ENCODE data around the gene NINJ2.

Gene NINJ2

DNA sequence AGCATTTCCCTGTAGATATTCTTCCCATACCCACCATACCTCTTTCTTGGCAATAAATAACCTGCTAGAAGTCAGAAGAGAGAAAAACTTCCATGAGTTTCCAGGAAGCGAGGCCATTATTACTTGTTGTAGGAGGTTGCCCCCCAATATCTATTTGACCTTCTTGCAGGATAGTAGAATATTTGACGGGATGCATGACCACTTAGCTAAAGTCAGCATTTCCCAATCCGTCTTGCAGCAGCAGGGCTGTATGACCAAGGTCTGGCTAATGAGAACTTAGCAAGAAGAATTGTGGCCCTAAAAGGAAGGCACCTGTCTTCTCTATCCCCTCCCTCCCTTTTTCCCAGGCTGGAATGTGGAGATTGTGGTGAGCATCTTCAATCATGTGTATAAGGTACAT, 51.5 kb downstream of the NINJ2 start:
- DNase-seq, result no peak

DNA sequence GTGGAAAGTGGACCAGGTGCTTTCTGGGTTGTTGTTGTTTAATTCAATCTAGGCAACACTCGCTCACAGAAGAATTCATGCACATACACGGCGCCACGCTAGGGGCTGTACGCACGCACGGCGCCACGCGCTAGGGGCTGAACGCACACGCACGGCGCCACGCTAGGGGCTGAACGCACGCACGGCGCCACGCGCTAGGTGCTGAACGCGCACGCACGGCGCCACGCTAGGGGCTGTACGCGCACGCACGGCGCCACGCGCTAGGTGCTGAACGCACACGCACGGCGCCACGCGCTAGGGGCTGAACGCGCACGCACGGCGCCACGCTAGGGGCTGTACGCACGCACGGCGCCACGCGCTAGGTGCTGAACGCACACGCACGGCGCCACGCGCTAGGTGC, 54.3 kb downstream of the NINJ2 start:
- no peak for DNase-seq

DNA sequence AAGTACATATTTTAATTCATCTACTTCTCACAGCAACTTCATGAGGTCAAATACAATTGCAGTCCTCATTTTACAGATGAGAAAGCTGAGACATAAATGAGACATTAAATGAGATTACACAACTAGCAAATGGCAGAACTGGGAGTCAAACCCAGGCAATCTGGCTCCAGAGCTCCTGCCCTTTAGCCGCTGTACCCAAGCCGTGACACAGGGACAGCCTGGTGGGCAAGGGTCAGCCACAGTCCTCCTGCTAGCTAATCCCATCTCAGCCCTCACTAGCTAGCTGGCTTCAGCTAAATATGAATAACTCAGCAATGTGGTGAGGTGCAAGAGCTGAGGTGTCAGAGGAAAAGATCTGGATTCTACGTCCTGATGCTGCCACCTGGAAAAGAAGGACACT, 54.8 kb downstream of the NINJ2 start:
- no peak for DNase-seq

DNA sequence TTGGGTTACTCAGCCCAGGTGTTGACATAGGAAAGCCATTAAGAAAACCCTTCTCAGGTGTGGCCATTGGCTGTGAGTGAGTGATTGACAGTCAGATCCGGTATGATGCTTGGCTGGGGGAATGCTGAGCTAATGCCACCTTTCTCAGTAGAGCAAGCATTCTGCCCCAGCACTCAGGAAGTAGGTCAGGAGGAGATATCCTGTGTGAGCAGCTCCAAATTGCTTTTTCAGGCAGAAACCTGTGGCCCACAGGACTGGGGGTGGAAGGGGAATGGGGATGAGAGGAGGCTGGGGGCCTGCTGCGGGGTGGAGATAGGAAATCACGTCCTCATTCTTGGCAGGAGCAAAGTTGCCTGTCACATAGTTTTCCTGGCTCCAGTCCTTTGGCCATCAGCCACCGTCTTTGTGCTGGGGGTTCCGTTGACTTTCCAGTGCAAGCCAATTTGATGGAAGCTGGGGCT, 55.7 kb downstream of the NINJ2 start:
- DNase-seq, result no peak

DNA sequence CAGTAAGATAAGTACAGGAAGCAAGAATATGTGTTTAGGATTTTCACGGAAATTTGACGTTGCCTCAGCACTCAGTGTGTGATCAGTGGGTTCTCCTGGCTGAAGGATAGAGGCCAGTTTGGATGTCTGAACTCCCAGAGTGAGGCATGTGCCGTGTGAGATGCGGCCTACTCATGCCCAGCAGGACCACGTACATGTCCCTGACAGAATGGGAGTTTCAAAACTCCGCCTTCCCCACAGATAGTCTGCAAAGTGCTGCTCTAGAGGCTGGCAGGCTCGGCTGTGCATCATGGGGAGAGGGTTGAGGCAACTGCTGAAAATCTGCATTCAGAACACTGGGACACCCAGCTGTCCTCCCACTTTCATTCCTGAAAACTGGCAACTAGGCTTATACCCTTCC, 58.3 kb downstream of the NINJ2 start:
- no peak for DNase-seq

DNA sequence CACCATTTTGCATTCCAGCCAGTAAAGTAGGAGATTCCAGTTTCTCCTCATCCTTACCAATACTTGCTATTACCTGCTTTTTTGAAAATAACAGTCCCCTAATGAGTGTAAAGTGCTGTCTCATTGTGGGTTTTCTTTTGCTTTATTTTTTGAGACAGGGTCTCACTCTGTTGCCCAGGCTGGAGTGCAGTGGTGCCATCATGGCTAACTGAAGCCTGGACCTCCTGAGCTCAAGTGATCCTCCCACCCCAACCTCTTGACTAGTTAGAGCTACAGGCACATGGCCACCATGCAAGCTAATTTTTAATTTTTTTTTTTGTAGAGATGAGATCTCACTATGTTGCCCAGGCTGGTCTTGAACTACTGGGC, 60.6 kb downstream of the NINJ2 start:
- DNase-seq, result no peak

DNA sequence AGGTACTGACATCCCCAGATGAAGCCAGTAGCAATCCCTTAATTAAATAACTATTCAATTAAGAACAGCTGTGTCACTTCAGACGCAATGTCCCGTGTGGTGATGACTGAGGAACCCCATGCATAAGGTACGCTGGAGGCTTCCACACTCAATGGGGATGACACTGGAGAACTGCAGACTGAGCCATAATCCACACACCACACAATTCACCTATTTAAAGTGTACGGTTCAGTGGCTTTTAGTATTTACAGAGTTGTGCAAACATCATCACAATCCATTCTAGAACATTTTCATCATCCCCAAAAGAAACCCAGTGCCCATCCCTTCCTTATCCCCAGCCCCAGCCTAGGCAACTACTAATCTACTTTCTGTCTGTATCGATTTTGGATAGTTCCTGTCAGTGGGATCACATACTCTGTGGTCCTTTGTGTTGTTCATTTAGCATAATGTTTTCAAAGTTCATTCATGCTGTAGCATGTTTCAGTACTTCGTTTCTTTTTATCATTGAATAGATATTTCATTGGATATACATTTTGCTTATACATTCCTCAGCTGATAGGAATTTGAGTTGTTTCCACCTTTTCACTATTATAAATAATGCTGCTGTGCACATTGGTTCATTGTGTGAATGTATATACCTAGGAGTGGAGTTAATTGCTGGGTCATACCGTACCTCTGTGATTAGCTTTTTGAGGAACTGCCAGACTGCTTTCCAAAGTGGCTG, 61.1 kb downstream of the NINJ2 start:
- no peak for DNase-seq

DNA sequence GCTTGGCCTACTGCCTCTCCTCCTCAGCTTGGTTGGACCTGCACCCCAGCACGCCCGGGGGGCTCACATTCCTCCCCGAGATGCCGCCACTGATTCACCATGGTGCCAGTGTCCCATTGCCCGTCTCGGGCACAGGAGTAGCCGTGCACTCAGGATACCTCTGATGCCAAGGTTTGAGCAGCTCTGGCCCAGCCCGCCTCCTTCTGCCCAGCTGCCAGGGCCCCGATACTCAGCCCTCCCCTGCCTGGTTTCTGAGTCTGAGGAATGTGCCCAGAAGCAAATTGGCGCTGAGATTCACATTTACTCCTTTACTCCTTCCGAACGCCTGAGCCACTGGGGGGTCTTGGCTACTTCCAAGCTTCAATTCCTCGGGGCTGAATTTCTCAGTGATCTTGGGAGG, 63.5 kb downstream of the NINJ2 start:
- no peak for DNase-seq

DNA sequence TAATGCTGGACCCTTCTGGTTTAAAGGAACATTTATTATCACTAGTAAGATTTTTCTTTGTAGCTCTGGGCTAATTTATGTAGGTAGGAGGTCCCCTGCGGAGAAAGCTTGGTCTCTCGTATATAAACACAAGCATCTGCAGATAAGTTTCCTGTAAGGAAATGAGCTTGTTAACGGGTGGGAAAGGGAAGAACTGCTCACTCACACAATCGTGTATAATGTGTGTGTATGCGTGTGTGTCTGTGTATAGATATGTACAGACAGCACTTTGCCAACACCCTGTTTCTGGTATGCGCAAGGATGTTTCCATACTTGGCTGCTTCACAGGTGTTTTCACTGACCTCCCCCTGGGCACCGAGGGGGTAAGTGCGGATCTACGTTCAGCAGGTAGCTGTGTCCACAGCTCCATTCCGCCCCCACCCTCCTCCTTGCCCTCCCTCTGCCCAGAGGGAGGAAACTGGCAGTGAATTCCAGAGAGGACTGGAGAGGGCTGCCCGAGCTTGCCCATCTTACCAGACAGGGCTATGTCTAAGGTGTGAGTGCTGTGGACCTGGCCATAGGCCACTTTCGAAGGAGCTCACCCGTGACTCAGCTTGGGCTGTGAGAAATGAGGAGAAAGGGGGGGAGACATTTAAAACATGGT, 65.2 kb downstream of the NINJ2 start:
- no peak for DNase-seq

DNA sequence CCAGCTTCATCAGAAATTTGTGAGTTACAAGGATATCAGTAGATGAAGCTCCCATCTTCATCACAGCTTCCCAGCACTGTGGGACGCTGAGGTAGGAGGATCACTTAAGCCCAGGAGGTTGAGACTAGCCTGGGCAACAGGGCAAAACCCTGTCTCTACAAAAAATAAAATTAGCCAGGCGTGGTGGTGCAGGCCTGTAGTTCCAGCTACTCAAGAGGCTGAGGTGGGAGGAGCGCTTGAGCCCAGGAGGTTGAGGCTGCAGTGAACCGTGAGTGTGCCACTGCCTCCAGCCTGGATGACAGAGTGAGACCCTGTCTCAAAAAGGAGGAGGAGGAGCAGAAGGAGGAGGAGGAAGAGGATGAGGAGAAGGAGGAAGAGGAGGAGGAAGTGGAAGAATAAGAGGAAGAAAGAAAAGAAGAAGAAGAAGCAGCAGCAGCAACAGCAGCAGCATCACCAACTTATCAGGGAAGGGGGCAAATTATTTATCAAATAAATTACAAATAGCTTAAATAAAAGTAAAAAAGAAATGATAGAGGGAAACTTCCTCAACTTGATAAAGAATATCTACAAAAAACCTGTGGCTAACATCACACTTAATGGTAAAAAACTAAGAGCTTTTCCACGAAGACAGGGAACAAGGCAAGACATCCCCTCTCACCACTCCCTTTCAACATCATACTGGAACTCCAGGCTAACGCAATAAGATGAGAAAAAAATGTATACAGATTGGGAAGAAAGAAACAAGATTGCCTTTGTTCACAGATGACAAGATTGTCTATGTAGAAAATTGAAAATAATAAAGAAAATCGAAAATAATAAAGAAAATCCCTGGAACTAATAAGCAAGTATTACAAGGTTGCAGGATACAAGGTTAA, 69.6 kb downstream of the NINJ2 start:
- DNase-seq, result no peak

DNA sequence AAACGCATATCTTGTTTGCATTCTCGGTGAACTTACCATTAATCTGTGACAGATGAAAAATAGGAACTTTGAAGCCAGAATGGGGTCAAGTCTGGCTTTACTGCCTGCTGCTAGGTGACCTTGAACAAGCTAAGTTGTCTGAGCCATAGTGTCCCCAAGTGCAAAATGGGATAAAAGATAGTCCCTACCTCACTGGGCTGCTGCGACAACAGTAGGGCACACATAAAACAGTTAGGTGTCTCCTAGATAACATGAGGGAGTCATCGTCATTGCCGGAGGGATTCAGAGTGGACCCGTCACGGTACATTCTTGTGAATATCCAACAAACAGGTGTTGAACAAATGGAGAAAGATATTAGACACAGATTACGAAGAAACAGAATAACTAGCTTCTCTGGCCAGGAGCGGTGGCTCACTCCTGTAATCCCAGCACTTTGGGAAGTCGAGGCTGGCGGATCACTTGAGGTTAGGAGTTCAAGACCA, 71.2 kb downstream of the NINJ2 start:
- DNase-seq, result no peak

DNA sequence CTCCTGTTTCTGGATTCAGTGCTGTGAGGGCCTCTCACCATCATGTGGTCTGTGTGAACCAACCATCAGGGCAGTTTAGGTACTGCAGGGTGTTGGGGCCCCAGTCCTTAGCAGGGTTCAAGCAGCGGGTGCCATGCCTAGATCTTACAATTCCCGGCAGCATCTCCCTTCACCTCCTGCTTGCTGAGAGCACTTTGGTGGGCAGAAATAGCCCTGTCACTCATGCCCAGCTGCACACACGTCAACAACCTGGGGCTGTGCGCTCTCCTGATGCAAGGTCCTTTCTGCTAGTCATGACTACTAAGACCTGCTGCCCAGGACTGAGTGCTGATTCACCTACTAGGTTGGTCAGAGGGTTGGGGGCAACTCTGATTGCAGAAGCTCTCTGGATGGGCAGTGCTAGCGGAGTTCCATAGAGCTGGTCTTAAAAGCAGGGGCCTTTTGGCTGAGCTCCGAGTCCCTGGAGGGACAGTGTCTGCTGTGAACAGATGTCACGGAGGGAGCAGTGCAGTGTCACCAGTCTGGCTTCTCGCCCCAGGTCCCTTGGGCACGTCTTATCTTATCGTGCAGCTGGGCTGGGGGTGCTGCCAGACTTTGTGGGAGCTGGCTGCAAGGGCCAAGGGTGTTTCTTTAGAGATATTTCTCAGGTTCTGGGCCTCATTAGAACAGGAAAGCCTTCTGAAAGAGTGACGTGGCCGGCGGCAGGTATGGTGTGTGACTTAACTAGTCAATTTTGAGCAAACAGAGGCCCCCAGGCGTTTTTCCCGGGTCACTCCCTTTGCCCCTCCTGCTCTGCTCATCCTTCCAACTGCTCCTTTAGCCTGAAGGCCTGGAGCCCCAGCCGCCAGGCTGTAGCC, 71.8 kb downstream of the NINJ2 start:
- no peak for DNase-seq

DNA sequence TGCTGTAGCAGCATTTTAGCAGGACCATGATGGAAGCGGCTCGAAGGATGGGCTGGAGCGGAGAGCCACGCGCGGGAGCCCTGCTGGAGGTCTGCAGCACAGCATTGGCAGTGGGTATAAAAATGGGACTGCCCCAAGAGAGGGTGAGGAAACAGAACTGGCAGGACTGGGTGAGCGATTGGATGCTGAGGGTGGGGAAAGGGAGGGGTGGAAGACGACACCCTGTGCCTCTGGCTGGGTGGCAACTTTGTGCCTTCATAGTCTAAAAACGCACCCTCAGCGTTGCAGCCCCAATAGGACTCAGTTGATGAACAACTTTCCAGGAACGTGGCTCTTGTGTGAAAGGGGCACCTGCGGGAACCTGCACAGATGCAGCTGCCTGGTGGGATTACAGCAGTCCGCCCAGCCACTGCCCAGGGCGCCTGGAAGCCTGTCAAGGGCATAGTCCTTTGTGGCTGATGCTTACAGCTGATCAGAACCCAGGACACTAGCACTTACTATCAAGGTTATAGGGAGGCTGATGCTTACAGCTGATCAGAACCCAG, 73.0 kb downstream of the NINJ2 start:
- DNase-seq, result no peak

DNA sequence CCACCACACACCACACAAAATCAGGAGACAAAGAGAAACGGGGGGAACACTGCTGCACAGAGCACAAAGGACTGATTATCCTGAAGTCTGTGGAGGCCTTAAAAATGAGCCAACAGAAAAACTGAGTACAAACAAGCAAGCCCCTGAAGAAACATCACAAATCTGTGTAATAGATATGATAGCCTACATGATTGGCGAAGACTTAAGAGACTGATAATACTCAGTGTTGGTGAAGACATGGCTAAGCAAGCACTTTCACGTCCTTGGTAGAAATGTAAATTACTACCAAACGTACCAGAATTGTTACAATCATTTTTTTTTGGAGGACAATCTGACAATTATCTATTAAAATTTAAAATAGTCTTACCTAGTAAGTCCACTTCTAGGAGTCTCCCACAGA, 74.6 kb downstream of the NINJ2 start:
- no peak for DNase-seq

DNA sequence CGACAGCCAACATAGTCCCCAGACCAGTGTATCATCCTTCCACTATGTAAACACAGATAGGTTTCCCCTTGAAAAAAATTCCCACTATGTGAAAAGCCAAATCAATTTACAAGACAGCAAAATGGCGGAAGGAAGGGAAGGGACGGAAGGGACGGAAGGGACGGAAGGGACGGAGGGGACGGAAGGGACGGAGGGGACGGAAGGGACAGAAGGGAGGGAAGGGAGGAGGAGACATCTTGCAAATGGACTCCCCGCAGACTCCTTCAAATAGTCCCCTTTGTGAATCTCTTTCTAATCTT, 75.3 kb downstream of the NINJ2 start:
- DNase-seq, result no peak

DNA sequence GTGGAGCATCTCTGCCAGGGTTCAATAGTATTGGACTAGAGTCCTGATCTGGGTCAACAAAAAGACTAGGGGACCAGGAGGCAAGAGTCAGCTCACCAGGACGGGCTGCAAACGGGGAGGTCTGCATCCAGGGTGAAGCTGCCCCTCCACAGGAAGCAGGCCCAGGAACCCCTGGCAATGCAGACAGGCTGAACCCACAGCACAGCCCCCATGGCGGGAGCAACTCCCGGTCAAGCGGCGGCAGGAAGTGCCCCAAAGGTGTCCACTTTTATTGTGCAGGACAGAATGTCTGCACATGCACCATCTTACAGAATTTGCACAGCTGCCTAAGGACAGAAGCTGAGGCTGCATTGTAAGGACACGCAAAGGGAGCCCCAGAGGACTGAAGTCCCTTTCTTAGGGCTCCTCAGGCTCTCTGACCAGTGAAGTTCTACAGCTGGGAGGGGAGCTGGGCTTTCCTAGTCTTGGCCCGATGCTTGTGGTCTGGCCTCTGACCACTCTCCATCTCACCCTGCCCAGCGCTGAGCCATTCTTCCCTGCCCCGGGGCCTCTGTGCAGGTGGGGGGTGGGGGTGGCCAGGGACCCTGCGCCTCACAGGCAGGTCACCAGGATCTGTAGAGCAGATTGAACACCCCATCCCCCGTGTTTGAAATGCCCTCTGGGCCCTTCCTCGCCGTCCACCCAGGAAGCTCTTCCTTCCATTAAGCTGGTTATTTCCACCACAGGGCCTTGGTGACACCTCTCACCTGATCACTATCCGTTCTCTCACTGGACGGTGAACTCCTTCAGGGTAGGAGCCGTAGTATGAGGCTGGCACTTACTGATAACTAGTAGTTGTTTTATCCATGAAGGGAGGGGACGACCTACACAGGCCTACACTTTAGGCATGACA, 75.9 kb downstream of the NINJ2 start:
- no peak for DNase-seq

DNA sequence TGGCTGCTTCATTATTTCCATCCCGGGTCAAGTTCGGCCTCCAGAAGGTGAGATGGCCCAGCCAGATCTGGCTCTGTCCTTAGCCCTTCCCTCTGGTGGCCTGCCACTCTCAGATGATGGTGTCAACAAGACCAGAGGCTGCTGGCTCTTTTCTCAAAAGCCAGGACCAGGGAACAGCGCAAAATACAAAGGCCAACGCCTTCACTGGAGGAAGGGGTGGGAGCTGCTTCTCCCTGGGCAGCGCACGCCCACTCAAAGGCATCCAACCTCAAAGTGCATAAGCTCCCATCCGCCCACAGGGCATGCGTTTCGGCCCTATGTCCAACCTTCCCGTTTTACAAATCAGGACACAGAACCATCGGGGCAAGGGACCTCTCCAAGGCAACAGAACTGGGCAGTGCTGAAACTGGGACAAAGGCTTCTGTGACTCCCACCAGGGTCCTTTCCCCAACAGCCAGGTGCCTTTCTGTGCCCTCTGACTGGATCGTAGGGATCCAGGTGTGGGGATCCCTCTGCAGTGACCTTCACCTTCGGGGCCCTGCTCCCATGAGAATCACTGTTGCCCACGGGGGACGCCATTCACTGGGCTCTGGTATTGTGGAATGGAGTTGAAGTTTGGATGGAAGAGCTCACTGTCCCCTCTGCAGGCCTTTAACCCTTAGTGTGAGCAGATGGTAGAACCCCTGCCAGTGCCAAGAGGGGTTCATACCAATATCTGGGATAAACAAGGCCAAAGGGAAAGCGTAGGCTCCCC, 76.8 kb downstream of the NINJ2 start:
- no peak for DNase-seq

DNA sequence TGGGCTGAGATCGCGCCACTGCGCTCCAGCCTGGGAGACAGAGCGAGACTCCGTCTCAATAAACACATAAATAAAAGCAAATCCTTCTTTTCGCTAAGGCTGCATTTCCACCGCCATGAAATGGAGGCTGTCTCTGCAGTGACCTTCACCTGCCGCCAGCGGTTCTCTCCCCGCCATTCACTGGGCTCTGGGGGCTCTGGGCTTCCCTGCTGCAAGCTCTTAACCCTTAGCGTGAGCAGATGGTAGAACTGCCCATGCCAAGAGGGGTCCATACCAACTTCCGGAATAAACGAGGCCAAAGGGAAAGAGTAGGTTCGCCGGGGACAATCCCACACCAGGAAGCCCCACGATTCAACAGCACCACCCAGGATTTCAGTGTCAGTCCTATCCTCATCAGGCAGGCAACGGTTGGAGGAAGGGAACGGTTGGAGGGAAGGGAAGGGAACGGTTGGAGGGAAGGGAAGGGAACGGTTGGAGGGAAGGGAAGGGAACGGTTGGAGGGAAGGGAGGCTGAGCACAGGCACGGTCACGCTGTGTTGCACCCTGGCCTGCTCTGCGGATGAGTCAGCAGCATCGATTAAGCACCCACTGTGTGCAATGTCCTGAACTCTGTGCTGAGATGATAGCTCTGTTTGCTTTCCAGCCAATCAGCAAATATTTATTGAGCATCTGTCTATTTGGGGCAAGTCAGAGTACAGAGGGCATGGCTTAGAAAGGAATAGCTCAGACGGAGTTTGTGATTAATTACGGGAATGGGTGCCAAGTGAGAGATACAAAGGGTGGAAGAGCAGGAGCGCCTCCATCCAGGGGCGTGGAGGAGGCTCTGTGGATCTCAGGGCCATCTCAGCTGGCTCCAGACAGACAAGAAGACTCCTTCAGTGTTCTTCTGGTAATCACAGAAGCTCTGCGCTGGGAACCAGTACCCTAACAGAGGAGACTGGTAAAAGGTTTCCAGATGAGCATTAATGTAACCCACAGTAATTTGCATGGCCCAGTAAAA, 77.9 kb downstream of the NINJ2 start:
- DNase-seq, result no peak

DNA sequence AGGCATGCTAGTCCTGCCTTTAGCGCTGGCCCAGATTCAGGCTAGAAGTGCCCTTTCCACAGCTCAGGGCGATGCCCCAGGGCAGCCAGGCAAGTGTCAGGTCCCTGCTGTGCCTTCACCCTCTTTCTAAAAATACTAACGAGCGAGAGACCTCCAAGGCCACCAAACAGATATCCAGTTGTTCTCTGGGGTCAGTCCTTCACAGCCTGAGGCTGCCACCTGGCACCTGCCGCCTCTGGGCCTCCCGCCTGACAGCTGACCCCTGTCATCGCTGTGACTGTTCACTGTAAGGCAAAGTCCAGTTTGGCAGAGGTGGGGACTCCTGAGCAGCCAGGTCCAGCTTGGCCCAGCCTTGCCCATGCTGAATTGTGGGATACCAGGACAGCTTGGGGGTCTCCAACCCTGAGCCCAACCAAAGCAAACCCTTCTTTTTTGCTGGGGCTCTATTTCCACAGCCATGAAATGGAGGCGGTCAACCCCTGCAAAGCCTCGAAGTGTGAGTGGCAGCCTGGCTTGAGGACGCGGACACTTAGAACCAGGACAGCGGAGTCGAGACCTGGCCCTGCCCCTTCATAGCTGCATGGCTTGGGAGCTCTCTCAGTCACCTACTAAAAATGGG, 79.9 kb downstream of the NINJ2 start:
- DNase-seq, result no peak
